Activated CD8-positive, alpha-beta T cell treated with anti-CD3 and anti-CD28 coated beads for 36 hours (primary cell): ENCODE data around the gene PTPRN2. TPM values are rescaled to one million over a fixed set of nuclear protein-coding genes. Genes with fewer than 3 reads are reported as not detected.

Experiments
- ATAC-seq: fragments of 200-7000 bp; cut with Tn5 transposase; one replicate; pipeline ENCODE4 v1.10.0; 2021; ENCODE audit warnings: mild to moderate bottlenecking, moderate library complexity
- CTCF ChIA-PET: fragments of 350-600 bp; sonication (Branson Sonifier 250); formaldehyde crosslinking; loops from one replicate; lab custom pipeline; 2021; ENCODE audit warnings: antibody characterized with exemption; lab: Charles Lee
- POLR2A ChIA-PET: fragments of 350-600 bp; sonication (Branson Sonifier 250); formaldehyde crosslinking; loops from one replicate; lab custom pipeline; 2021; ENCODE audit warnings: antibody characterized with exemption; lab: Charles Lee
- DNase-seq: peaks from one replicate; pipeline ENCODE4 v3.0.0-alpha.2; 2020
- H3K27ac Mint-ChIP-seq: one replicate; pipeline ENCODE4 v1.8.0; 2021; ENCODE audit warnings: mild to moderate bottlenecking, mixed read lengths
- H3K27me3 Mint-ChIP-seq: one replicate; pipeline ENCODE4 v1.8.0; 2021; ENCODE audit warnings: mixed read lengths
- H3K36me3 Mint-ChIP-seq: one replicate; pipeline ENCODE4 v1.8.0; 2021; ENCODE audit warnings: low read depth, mixed read lengths
- H3K4me1 Mint-ChIP-seq: one replicate; pipeline ENCODE4 v1.8.0; 2021; ENCODE audit warnings: low read depth, mixed read lengths
- H3K4me3 Mint-ChIP-seq: one replicate; pipeline ENCODE4 v1.8.0; 2021; ENCODE audit warnings: mild to moderate bottlenecking, moderate library complexity, mixed read lengths
- H3K9me3 Mint-ChIP-seq: one replicate; pipeline ENCODE4 v1.8.0; 2021; ENCODE audit warnings: mixed read lengths
- intact Hi-C: fragments of 100-400 bp; cut with micrococcal nuclease; formaldehyde crosslinking; loops from one replicate; pipeline ENCODE4 v1.10.0; 2022
- total RNA-seq, 2 experiments: library from RNA; stranded (reverse); gene quantifications; one replicate each; pipeline ENCODE4 v1.2.3, GENCODE V29; 2021
- TF ChIP-seq, protein P1 (sequence below): fragments of 200-600 bp; IDR thresholded peaks from one replicate; pipeline ENCODE4 v1.8.0; 2022; ENCODE audit warnings: antibody characterized with exemption, mild to moderate bottlenecking

PTPRN2 gene
- total RNA-seq, 2 experiments from 2014 or later, result 0.49 to 0.65 TPM

DNA sequence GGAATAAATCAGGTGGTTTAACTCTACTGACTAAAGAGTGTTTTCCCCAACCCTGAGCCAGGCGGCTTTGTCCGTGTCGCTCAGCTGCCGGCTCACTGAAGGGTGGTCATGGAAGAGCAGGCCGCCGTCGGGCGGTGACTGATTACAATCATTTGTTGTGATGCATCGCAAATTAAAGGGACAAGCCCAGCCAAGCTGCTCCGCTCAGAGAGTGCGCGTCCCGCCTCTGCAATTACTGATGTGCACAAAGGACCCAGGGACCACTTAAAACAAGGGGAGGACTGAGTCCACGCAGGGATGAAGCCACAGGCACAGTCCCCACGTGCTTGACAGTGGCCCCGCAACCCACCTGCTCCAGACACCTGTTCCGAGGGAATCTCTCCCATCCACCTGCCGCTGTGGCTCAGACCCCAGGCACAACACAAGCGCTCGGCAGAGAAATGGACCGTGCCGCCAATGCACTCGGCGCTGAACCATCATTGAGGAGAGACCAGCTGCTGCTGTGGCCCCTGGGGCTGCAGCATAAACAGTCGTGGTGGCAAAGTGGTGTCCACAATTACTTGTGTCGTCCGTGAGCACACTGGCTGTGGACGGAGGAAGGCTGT, 526.5 kb downstream of the PTPRN2 start:
- TF ChIP-seq, protein P1, sequence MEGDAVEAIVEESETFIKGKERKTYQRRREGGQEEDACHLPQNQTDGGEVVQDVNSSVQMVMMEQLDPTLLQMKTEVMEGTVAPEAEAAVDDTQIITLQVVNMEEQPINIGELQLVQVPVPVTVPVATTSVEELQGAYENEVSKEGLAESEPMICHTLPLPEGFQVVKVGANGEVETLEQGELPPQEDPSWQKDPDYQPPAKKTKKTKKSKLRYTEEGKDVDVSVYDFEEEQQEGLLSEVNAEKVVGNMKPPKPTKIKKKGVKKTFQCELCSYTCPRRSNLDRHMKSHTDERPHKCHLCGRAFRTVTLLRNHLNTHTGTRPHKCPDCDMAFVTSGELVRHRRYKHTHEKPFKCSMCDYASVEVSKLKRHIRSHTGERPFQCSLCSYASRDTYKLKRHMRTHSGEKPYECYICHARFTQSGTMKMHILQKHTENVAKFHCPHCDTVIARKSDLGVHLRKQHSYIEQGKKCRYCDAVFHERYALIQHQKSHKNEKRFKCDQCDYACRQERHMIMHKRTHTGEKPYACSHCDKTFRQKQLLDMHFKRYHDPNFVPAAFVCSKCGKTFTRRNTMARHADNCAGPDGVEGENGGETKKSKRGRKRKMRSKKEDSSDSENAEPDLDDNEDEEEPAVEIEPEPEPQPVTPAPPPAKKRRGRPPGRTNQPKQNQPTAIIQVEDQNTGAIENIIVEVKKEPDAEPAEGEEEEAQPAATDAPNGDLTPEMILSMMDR, result no peak
- DNase-seq (no peak), ATAC-seq (no peak)
- Mint-ChIP-seq H3K4me1 (no peaks in the 10 kb centered on the region), H3K36me3 (no peaks in the 10 kb centered on the region), H3K27ac (no peak overlapping the region), H3K9me3 (no peaks in the 10 kb centered on the region), H3K4me3 (no peak overlapping the region), H3K27me3 (no peaks in the 10 kb centered on the region)
- ChIA-PET POLR2A (no interaction called here), CTCF (no interaction called here)
- intact Hi-C loops, result no loop called here

DNA sequence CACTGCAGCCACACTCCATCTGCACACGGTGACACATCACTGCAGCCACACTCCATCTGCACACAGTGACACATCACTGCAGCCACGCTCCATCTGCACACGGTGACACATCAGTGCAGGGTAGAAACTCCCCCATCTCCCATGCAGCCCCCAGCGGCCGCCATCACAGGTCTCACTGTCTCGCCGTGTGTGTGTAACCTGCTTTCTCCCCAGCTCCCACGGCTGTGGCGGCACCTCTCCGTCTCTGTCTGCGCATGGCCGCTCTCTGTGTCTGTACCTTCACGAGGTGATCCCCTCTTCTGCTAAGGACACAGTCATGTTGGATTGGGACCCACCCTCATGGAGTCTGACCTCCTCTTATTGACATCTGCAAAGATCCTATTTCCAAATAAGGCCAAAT, 527.4 kb downstream of the PTPRN2 start:
- H3K9me3 Mint-ChIP-seq, result no peaks in the 10 kb centered on the region
- no peaks in the 10 kb centered on the region for H3K36me3 Mint-ChIP-seq
- DNase-seq, result no peak
- no peaks in the 10 kb centered on the region for H3K27me3 Mint-ChIP-seq
- no peak for ATAC-seq
- H3K4me3 Mint-ChIP-seq, result no peak overlapping the region
- TF ChIP-seq, protein P1, result no peak
- ChIA-PET CTCF (no interaction called here), POLR2A (no interaction called here)
- intact Hi-C loops, result no loop called here
- H3K27ac Mint-ChIP-seq, result no peak overlapping the region
- no peaks in the 10 kb centered on the region for H3K4me1 Mint-ChIP-seq

DNA sequence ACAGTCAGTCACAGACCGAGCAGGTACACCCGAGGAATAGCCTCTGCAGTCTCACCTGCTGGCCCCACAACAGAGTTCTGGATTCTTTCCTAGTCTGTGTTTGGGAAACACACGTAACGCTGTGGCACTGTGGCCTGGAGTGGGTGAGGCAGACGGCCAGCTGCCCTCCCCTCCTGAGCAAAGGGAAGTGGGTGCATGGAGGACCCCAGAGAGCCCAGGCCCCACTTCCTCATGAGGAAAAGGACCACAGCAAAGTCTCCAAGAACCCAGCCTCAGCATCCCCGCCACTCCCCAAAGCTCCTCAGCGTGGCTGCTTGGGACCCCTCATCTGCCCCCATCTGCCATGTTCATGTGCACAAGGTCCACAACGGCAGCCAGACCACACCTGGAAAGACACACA, 530.2 kb downstream of the PTPRN2 start:
- POLR2A ChIA-PET, result no interaction called here
- Mint-ChIP-seq H3K4me1 (no peaks in the 10 kb centered on the region), H3K9me3 (no peaks in the 10 kb centered on the region), H3K27ac (no peak overlapping the region), H3K4me3 (no peak overlapping the region), H3K27me3 (no peaks in the 10 kb centered on the region), H3K36me3 (no peaks in the 10 kb centered on the region)
- CTCF ChIA-PET, result no interaction called here
- DNase-seq (no peak), ATAC-seq (no peak)
- intact Hi-C loops, result no loop called here
- TF ChIP-seq, protein P1, result no peak

DNA sequence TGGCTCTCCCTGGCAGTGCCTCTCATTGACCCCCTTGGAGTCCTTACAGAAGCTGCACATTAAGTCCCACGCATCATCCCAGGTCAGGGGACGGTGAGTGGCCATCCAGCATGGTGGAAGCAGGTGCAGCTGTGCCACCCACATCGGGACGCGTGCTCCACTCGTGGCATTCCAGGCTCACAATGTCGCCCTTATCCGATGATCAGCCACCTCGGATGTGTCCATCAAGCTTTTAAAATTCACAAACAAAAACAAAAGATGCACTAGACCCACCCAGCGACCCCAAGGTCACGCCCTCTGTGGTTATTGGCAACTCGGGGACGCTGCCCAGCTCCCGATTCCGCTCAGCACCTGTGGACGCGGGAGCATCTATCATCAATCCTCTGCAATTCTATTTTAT, 530.9 kb downstream of the PTPRN2 start:
- ATAC-seq (no peak), DNase-seq (no peak)
- ChIA-PET POLR2A (interaction anchor here (1.1 kb wide), 1 partner anchor 53 kb away, joined by 3 read pairs; no protein-coding TSS in a partner anchor), CTCF (no interaction called here)
- H3K36me3 Mint-ChIP-seq, result no peaks in the 10 kb centered on the region
- no peak overlapping the region for H3K4me3 Mint-ChIP-seq
- H3K4me1 Mint-ChIP-seq, result no peaks in the 10 kb centered on the region
- intact Hi-C loops, result no loop called here
- TF ChIP-seq, protein P1, result no peak
- no peak overlapping the region for H3K27ac Mint-ChIP-seq
- H3K9me3 Mint-ChIP-seq, result no peaks in the 10 kb centered on the region
- H3K27me3 Mint-ChIP-seq, result no peaks in the 10 kb centered on the region

DNA sequence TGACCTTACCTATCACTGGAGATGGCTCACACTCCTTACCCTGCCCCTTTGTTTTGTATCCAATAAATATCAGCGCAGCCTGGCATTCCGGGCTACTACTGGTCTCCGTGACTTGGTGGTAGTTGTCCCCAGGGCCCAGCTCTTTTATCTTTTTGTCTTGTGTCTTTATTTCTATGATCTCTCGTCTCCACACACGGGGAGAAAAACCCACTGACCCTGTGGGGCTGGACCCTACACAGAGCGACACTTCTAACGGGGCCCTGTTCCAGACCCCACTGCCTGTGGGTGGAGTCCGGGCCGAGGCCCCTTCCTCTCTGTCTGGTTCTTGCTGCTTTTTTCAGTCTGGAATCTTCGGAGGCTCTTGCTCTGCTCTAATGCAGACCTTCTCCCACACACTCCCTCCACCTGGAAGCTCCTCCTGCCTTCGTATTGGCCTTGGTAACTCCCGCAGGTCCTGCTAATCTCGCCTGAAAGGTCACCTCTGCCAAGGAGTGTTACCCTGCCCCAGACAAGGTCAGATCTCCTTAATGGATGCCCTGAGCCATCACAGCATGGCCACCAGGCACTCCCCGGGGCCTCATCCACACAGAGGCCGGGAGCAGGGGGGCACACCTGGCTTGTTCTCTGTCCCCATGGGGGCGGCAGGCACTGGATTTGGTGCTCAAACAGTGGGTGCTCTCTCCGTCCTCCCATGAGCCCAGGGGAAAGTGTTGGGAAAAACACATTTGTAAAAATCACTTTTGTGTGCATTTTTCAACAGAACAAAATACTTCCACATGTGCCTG, 531.7 kb downstream of the PTPRN2 start:
- no peak overlapping the region for H3K27ac Mint-ChIP-seq

More for the DNA sequence above, 531.7 kb downstream of the PTPRN2 start:
- no peaks in the 10 kb centered on the region for H3K9me3 Mint-ChIP-seq
- POLR2A ChIA-PET, result interaction anchor here (0.5 to 1.1 kb wide), 2 partner anchors 52 to 1794 kb away, joined by 3 read pairs; no protein-coding TSS in a partner anchor
- no peaks in the 10 kb centered on the region for H3K36me3 Mint-ChIP-seq
- no peaks in the 10 kb centered on the region for H3K4me1 Mint-ChIP-seq
- H3K27me3 Mint-ChIP-seq, result no peaks in the 10 kb centered on the region
- CTCF ChIA-PET, result interaction anchor here (1.1 kb wide), 1 partner anchor 299 kb away, joined by 5 read pairs; no protein-coding TSS in a partner anchor
- intact Hi-C loops, result no loop called here
- H3K4me3 Mint-ChIP-seq, result no peak overlapping the region
- no peak for ATAC-seq
- TF ChIP-seq, protein P1, result no peak
- no peak for DNase-seq
